ENCODE data around the gene ATP1A2.

ATP1A2 gene

DNA sequence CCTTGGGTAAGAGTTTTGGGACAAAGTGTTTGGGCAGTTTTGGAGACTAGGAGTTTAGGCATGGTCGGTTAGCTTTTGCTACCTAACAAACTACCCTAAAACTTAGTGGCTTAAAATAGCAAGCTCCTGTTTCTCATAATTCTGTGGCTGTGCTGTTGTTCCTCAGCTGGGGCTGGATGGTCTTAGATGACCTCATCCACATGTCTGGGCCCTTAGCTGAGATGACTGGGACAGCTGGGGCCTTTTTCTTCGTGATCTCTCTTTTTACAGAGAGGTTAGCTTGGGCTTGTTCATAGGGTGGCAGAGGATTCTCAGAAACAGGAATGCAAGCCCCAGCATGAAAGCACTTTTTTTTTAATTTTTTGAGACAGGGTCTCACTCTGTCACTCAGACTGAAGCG lies 42.5 kb downstream of the ATP1A2 start (continued):
- no peak for TF ChIP-seq KLF7 (tag by site-specific recombination; IDR thresholded peaks at IDR 0.05; ENCODE audit: borderline replicate concordance)
- TF ChIP-seq ZNF423 (tag by site-specific recombination; IDR thresholded peaks at IDR 0.05) = no peak
- no peak for TF ChIP-seq ZNF335 (tag by site-specific recombination; conservative IDR thresholded peaks at IDR 0.05)
- TF ChIP-seq ZNF596 (tag by site-specific recombination; IDR thresholded peaks at IDR 0.05) = no peak
- no peak for TF ChIP-seq ZNF514 (tag by site-specific recombination; IDR thresholded peaks at IDR 0.05)
- no peak for TF ChIP-seq ZNF785 (tag by site-specific recombination; IDR thresholded peaks at IDR 0.05)
- TF ChIP-seq ZNF155 (tag by site-specific recombination; IDR thresholded peaks at IDR 0.05) = no peak
- no peak for TF ChIP-seq ZNF19 (tag by site-specific recombination; IDR thresholded peaks at IDR 0.05; ENCODE audit: low read depth)

DNA sequence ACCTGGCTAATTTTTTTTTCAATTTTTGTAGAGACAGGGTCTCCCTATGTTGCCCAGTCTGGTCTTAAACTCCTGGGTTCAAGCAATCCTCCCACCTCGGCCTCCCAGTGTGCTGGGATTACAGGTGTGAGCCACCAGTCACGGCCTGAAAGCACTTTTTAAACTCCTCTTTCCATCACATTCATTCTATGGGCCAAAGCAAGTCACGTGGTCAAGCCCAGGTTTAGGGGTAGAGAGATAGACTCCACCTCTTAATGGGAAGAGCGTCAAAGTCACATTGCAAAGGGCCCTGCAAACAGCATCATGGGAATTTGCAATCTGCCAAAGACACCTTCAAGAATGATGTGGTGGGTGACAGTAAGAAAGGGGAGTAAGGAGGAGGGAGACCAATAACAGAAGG lies 43.0 kb downstream of the ATP1A2 start:
- no peak for TF ChIP-seq ZNF426 (tag by site-specific recombination; IDR thresholded peaks at IDR 0.05)
- no peak for TF ChIP-seq ZNF140 (tag by site-specific recombination; IDR thresholded peaks at IDR 0.05)
- TF ChIP-seq ZNF311 (tag by site-specific recombination; IDR thresholded peaks at IDR 0.05; ENCODE audit: borderline replicate concordance) = no peak
- Histone ChIP-seq H3K9me3 (ENCODE audit: control insufficient read depth, insufficient read depth, low read depth, low read length) (no peaks in the 10 kb centered on the region), H3K4me3 (ENCODE audit: low read depth, low read length) (no peak overlapping the region), H3K27ac (ENCODE audit: extremely low read depth, low read depth, low read length) (no peak overlapping the region), H3K36me3 (ENCODE audit: control insufficient read depth in 2 of 2, insufficient read depth in 1 of 2, low read length in 2 of 2) (no peaks in the 10 kb centered on the region), H3K4me1 (ENCODE audit: control insufficient read depth, insufficient read depth, low read length) (no peaks in the 10 kb centered on the region)
- POLR2A ChIA-PET = no interaction called here
- CTCF ChIA-PET = interaction anchor here (0.8 to 1.6 kb wide), 4 partner anchors 72 to 133 kb away, joined by 4 to 5 read pairs (median 4); no protein-coding TSS in a partner anchor

DNA sequence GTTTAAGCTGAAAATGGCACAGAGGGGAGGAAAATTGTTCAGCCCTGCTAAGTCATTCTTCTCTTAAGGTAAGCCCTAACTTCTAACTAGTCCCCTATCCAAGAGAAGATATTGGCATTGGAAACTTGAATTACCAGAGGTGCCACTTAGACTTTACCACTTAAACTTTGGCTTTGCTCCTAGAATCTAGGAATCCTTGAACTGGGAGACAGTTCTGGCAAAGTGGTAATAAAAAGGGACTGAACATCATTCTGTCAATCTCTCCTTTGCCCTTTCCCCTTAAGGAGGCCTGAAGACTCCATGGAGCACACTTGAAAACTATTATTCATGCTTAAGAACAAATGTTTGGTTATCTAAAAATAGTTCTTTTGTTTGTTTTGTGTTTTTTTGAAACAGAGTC lies 44.3 kb downstream of the ATP1A2 start:
- H3K36me3 ChIP-seq (ENCODE audit: control insufficient read depth in 2 of 2, insufficient read depth in 1 of 2, low read length in 2 of 2) = no peaks in the 10 kb centered on the region
- H3K4me3 ChIP-seq (ENCODE audit: low read depth, low read length) = no peak overlapping the region
- POLR2A ChIA-PET = no interaction called here
- H3K9me3 ChIP-seq (ENCODE audit: control insufficient read depth, insufficient read depth, low read depth, low read length) = no peaks in the 10 kb centered on the region
- CTCF ChIA-PET = interaction anchor here (1.4 to 1.6 kb wide), 2 partner anchors 75 to 131 kb away, joined by 4 to 5 read pairs; no protein-coding TSS in a partner anchor
- no peak overlapping the region for H3K27ac ChIP-seq (ENCODE audit: extremely low read depth, low read depth, low read length)
- H3K4me1 ChIP-seq (ENCODE audit: control insufficient read depth, insufficient read depth, low read length) = no peaks in the 10 kb centered on the region
- no peak for TF ChIP-seq HOXC10 (CRISPR knock-in tag; IDR thresholded peaks at IDR 0.05)
- TF ChIP-seq ZNF121 (tag by site-specific recombination; IDR thresholded peaks at IDR 0.05) = no peak
- TF ChIP-seq ZNF629 (tag by site-specific recombination; IDR thresholded peaks at IDR 0.05) = no peak
- TF ChIP-seq, protein P1, sequence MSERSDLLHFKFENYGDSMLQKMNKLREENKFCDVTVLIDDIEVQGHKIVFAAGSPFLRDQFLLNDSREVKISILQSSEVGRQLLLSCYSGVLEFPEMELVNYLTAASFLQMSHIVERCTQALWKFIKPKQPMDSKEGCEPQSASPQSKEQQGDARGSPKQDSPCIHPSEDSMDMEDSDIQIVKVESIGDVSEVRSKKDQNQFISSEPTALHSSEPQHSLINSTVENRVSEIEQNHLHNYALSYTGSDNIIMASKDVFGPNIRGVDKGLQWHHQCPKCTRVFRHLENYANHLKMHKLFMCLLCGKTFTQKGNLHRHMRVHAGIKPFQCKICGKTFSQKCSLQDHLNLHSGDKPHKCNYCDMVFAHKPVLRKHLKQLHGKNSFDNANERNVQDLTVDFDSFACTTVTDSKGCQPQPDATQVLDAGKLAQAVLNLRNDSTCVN (tag by site-specific recombination; optimal IDR thresholded peaks at IDR 0.05) = no peak
- TF ChIP-seq ZNF37A (tag by site-specific recombination; IDR thresholded peaks at IDR 0.05) = no peak
- TF ChIP-seq, protein P2, sequence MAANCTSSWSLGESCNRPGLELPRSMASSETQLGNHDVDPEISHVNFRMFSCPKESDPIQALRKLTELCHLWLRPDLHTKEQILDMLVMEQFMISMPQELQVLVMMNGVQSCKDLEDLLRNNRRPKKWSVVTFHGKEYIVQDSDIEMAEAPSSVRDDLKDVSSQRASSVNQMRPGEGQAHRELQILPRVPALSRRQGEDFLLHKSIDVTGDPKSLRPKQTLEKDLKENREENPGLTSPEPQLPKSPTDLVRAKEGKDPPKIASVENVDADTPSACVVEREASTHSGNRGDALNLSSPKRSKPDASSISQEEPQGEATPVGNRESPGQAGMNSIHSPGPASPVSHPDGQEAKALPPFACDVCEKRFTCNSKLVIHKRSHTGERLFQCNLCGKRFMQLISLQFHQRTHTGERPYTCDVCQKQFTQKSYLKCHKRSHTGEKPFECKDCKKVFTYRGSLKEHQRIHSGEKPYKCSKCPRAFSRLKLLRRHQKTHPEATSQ (tag by site-specific recombination; IDR thresholded peaks at IDR 0.05) = no peak
- no peak for TF ChIP-seq ZNF112 (tag by site-specific recombination; IDR thresholded peaks at IDR 0.05)
- TF ChIP-seq ZNF341 (tag by site-specific recombination; IDR thresholded peaks at IDR 0.05; ENCODE audit: low read depth) = no peak

Measured in HEK293 (cell line).